ENCODE data around the gene AUTS2.

Gene AUTS2

DNA sequence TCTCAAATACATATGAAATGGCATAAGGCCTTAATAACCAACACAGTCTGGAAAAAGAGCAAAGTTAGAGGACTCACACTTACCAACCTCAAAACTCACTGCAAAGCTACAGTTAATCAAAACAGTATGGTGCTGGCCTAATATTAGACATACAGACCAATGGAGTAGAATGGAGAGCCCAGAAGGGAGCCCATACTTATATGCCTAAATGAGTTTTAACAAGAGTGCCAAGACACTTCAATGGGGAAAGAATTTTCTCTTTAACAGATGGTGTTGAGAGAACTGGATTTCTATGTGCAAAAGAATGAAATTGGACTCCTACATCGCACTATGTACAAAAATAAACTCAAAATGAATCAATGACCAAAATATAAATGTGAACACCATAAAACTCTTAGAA lies 522.6 kb downstream of the AUTS2 start:
- no peak for DNase-seq (ENCODE audit: low read depth)
- H3K4me3 ChIP-seq (ENCODE audit: low read length), result no peak overlapping the region

DNA sequence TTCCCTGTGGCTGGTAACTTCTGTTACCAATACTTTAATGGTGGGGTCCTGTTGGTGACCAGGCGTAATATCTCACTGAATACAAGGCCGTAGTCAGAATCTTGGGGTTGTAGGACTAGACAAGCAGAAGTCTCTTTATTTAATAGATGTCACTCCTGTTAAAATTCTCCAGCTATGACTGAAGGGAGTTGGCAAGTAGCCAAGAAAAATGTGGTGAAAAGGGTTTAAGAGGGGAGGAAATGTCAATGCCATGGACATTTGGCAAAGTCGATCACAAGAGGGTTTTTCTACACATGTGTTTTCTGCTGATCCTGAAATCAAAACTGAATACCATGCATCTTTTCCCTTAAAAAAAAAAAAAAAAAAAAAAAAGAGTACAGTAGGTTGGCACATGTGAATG lies 533.5 kb downstream of the AUTS2 start:
- TF ChIP-seq, protein P1, sequence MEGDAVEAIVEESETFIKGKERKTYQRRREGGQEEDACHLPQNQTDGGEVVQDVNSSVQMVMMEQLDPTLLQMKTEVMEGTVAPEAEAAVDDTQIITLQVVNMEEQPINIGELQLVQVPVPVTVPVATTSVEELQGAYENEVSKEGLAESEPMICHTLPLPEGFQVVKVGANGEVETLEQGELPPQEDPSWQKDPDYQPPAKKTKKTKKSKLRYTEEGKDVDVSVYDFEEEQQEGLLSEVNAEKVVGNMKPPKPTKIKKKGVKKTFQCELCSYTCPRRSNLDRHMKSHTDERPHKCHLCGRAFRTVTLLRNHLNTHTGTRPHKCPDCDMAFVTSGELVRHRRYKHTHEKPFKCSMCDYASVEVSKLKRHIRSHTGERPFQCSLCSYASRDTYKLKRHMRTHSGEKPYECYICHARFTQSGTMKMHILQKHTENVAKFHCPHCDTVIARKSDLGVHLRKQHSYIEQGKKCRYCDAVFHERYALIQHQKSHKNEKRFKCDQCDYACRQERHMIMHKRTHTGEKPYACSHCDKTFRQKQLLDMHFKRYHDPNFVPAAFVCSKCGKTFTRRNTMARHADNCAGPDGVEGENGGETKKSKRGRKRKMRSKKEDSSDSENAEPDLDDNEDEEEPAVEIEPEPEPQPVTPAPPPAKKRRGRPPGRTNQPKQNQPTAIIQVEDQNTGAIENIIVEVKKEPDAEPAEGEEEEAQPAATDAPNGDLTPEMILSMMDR (conservative IDR thresholded peaks at IDR 0.05; ENCODE audit: low read depth, low read length), result no peak
- H3K4me3 ChIP-seq (ENCODE audit: low read length), result no peak overlapping the region
- DNase-seq (ENCODE audit: low read depth), result no peak

More for the DNA sequence above, 522.6 kb downstream of the AUTS2 start:
- TF ChIP-seq, protein P1 (conservative IDR thresholded peaks at IDR 0.05; ENCODE audit: low read depth, low read length), result no peak

DNA sequence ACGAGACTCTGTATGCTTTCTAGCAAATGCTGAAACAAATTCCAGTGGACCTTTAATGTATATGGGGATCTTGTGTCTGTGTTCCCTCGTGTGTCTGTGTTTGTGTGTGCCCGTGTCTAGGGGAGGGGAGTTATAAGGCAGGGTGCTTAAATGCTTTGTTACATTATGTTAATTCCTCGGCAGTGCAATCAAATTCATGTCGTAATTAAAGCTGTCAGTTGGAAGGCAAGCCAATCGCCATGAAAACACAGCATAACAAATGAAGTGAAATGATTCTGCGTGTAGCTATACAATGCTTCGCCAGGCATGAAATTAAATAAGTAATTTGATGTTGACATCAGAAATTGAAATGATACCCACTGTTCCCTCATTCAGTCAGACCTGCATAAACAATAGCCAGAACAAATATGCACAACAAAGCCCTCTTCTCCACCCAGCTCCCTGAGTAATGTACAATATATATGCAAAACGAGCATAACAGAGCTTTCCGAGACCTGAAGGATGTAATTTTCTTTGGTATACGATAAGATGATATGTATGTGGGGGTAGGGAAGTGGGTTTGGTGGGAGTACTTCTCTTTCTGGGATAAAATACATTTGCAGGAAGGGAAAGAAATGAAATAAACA lies 534.1 kb downstream of the AUTS2 start:
- DNase-seq (ENCODE audit: low read depth), result no peak
- H3K4me3 ChIP-seq (ENCODE audit: low read length), result no peak overlapping the region
- TF ChIP-seq, protein P1 (conservative IDR thresholded peaks at IDR 0.05; ENCODE audit: low read depth, low read length), result no peak

DNA sequence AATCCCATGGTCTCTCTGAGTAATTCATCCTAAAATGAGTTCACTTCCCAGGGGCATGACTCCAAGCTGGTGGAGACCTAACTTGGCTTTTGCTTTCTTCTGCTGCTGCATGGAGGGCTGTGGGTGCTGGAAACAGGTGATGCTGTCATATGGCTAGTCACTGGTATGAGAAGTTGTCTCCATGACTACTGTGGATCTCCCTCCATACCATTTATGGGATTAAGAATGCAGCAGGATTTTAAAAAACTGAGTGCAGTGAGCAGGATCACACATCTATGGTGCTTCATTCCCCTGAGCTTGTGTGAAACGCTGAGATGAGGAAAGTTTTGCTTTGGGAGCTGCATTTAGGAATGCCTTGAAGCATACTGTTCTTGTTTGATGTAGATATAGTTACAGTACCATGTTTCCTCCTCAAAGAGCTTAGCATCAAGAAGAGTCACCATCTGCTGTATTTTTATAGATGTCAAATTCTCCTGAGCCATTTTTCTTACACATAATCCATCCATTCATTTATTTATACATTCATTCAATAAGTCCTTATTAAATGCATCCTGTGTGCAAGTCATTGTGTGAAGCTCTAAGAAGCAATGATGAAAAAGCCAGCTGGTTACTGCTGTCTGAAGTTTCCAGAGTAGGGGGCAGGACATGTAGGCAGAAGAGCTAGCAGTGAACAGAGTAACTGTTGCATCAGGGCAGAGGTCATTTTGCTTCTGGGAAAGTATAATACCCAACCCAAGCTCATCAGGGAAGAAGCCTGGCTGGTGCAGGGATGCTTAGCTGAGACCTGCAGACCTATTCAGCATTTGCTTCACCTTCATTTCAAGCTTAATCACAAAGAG lies 534.8 kb downstream of the AUTS2 start:
- DNase-seq (ENCODE audit: low read depth), result no peak
- TF ChIP-seq, protein P1 (conservative IDR thresholded peaks at IDR 0.05; ENCODE audit: low read depth, low read length), result no peak
- no peak overlapping the region for H3K4me3 ChIP-seq (ENCODE audit: low read length)

DNA sequence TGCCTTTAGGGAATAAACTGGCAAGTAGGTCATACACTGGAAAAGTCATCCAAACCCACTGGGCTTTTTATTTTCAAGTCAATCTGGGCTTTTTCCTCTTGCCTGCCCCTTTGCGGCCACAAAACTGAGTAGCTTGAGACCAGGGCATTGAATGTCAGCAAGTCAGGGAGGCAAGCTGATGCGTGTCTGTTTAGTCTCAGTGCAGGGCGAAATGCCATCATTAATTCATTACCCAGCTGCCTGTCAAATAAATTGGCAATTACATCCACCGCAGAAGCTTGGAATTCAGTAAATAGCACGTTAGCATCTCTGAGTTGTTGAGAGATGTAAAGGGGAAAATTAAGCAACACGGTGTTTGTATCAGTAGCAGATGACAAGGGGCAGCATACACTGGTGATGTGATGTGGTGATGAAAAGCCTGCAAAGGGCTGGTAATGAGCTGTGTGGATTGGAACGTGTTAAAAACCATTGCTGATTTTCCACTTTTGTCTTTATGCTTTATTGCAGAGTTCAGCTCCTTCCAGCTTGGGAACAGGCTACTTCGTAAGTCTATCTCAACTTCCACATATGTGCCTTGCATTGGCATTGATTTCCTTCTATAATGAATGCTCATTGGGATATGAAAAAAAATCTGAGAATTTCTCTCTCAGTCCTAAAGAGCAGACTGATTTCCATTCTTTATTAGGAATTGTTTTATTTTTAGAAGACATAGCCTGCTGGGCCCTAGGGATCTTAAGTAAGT lies 535.9 kb downstream of the AUTS2 start:
- TF ChIP-seq, protein P1 (conservative IDR thresholded peaks at IDR 0.05; ENCODE audit: low read depth, low read length), result peak; percentile 19
- DNase-seq (ENCODE audit: low read depth), result peak; percentile 47
- H3K4me3 ChIP-seq (ENCODE audit: low read length), result no peak overlapping the region

DNA sequence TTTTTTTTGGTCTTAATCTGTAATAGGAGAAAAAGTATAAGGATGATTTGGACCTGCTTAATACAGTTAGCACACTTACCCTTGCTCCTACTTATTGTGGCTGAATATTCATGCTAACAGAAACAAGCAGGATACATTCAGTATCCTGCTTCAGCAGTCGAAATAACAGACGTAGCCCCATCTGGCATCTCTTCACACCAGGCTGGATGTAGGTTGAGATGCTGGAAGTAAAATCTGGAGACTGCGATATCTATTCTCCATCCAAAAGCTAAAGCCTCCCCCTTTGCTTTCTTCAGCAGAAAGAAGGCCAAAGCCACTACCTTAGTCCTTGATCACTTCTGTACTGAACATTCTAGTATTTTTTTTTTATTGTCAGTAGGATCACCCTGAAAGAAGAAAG lies 537.4 kb downstream of the AUTS2 start:
- DNase-seq (ENCODE audit: low read depth), result no peak
- H3K4me3 ChIP-seq (ENCODE audit: low read length), result no peak overlapping the region
- TF ChIP-seq, protein P1 (conservative IDR thresholded peaks at IDR 0.05; ENCODE audit: low read depth, low read length), result no peak
